Body of pancreas (tissue), 4 donors: Measurements from ENCODE around the gene CCDC160. TPM values are rescaled to one million over a fixed set of nuclear protein-coding genes. Genes with fewer than 3 reads are reported as not detected.
"Not testable (repeated sequence)": the region's sequence is repeated elsewhere in the genome, so short reads cannot be mapped to it uniquely, and the experiment has no call there.

ENCODE experiments used
- ATAC-seq: fragments of 150-250 bp; one replicate; pipeline ENCODE4 v1.9.1; 2016
- DNase-seq, 4 donors: peaks; one replicate each; pipeline ENCODE4 v3.0.0-alpha.2; 2019
- H3K27ac ChIP-seq, 4 donors: fragments of 200-600 bp; sonication (generic); 1 replicate in 3 of 4; 2 replicates in 1 of 4; pipeline versions ENCODE4 v1.5.1 to v1.6.1; 2016 to 2019; ENCODE audit warnings: mild to moderate bottlenecking in 1 of 4, mixed read lengths in 1 of 4, moderate library complexity in 1 of 4
- H3K27me3 ChIP-seq, 2 donors: fragments of 200-600 bp; sonication (generic); one replicate each; pipeline ENCODE4 v1.6.0; 2016; ENCODE audit warnings: mild to moderate bottlenecking in 1 of 2
- H3K36me3 ChIP-seq, 2 donors: fragments of 200-600 bp; sonication (generic); replicated peaks in 1 of 2; 2 replicates each; pipeline ENCODE4 v1.5.1; 2016; ENCODE audit warnings: low read depth in 2 of 2; ENCODE audit not compliant: insufficient read depth in 1 of 2
- H3K4me1 ChIP-seq: fragments of 200-600 bp; sonication (generic); one replicate; pipeline ENCODE4 v1.6.0; 2016
- H3K4me3 ChIP-seq, 2 donors: fragments of 200-600 bp; sonication (generic); 1 replicate in 1 of 2; 2 replicates in 1 of 2; pipeline ENCODE4 v1.5.1; 2016 to 2019
- H3K9me3 ChIP-seq, 3 donors: fragments of 200-600 bp; sonication (generic); 1 replicate in 2 of 3; 2 replicates in 1 of 3; pipeline ENCODE4 v1.5.1; 2016
- POLR2A ChIP-seq, 3 donors: fragments of 450-650 bp; IDR thresholded peaks; one replicate each; pipeline ENCODE4 v1.6.1; 2016; ENCODE audit warnings: antibody characterized with exemption in 3 of 3, mild to moderate bottlenecking in 2 of 3
- WGBS, 2 donors: methylation state at CpG; one replicate each; pipeline ENCODE4 v1.1.5; 2017; 5-methylcytosine and 5-hydroxymethylcytosine counted together
- intact Hi-C: fragments of 100-400 bp; cut with DNase I; formaldehyde crosslinking; loops from one replicate; pipeline ENCODE4 v1.15.1; 2023
- total RNA-seq, 2 donors: library from RNA; depleted of rRNA; stranded (reverse); fragments of >200 nt; gene quantifications; one replicate each; pipeline ENCODE4 v1.1.0, GENCODE V29; 2016
- TF ChIP-seq, protein P1 (sequence below), 7 experiments: fragments of 450-650 bp in 4 of 7; fragments of 200-600 bp in 3 of 7; sonication (generic) in 3 of 7; IDR thresholded peaks; one replicate each; pipeline ENCODE4 v1.5.1; 2016 to 2019; ENCODE audit warnings: antibody characterized with exemption in 7 of 7

The CCDC160 gene
- total RNA-seq, 2 donors from 2014 or later = not detected

DNA sequence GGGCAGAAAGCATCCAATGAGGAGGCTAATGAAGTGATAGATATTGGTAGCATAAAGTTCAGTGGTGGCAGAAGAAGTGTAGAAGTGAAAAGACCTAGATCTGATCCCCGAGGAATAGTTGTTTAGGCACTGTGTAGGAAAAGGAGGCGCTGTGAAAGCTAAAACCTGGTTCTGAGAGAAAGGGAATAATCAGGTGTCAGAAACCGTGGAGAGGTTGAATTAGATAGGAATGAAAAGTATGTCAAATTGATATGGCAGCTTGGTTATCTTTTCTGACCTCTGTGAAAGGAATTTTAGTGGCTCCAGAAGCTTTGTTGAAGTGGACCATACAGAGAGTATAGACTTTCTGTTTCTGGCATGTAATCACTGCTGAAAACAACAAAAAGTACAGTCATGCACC is 30.8 kb upstream of the CCDC160 start:
- Histone ChIP-seq H3K4me1 (no peaks in the 10 kb centered on the region), H3K27me3 (no peaks in the 10 kb centered on the region), H3K4me3 (no peak overlapping the region), H3K36me3 (no peaks in the 10 kb centered on the region), H3K27ac (no peak overlapping the region), H3K9me3 (no peaks in the 10 kb centered on the region)
- no peak for TF ChIP-seq POLR2A (IDR thresholded peaks at IDR 0.05)
- TF ChIP-seq, protein P1, sequence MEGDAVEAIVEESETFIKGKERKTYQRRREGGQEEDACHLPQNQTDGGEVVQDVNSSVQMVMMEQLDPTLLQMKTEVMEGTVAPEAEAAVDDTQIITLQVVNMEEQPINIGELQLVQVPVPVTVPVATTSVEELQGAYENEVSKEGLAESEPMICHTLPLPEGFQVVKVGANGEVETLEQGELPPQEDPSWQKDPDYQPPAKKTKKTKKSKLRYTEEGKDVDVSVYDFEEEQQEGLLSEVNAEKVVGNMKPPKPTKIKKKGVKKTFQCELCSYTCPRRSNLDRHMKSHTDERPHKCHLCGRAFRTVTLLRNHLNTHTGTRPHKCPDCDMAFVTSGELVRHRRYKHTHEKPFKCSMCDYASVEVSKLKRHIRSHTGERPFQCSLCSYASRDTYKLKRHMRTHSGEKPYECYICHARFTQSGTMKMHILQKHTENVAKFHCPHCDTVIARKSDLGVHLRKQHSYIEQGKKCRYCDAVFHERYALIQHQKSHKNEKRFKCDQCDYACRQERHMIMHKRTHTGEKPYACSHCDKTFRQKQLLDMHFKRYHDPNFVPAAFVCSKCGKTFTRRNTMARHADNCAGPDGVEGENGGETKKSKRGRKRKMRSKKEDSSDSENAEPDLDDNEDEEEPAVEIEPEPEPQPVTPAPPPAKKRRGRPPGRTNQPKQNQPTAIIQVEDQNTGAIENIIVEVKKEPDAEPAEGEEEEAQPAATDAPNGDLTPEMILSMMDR (IDR thresholded peaks at IDR 0.05) = no peak
- DNase-seq (no peak), ATAC-seq (no peak)
- WGBS, 2 donors = 50 to 58% methylated on average over 3 of the region's 3 CpGs
- intact Hi-C loops = no loop called here

DNA sequence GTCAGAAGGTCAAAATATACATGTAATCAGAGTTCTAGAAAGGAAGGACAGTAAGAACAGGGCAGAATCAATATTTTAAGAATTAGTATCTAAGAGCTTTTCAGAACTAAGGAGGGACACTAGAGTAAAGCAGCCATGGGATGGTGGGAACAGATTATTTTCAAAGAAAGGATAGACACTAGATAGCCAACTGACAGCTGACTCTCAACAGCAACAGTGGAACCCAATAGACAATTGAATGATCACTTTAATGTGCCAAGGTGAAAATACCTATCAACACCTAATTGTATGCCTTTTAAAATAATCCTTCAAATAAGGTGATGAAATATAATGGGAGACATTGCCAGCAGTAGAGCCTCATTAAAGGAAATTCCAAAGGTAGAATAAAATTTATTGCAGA is 26.5 kb upstream of the CCDC160 start:
- ATAC-seq = no peak

DNA sequence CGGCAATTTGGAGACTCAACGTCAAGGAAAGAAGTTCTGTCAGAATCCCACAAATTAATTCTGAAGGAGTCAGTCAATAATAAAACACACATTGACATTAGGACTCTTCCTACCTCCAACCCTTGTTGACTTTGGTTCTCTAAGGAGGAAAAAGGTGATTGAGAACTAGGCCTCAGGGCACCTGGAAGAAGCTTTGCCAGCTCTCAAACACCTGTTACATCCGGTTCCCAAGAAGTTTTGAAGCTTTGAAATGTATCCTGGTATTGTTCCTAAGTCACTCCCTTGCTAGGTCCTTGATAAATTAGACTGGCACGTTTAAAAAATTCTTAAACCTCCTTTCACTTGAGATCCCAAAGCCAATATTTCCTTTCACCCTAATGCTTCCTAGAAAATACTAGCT is 1.7 kb upstream of the CCDC160 start:
- Histone ChIP-seq H3K36me3 (no peaks in the 10 kb centered on the region), H3K4me3 (no peak overlapping the region), H3K27me3 (no peaks in the 10 kb centered on the region), H3K27ac (no peak overlapping the region), H3K4me1 (no peaks in the 10 kb centered on the region), H3K9me3 (no peaks in the 10 kb centered on the region)
- no peak for TF ChIP-seq POLR2A (IDR thresholded peaks at IDR 0.05)
- TF ChIP-seq, protein P1 (IDR thresholded peaks at IDR 0.05) = no peak
- no peak for DNase-seq
- no peak for ATAC-seq
- intact Hi-C loops = no loop called here
- 55 to 60% methylated on average over 4 of the region's 4 CpGs for WGBS, 2 donors

More for the DNA sequence above, 26.5 kb upstream of the CCDC160 start:
- H3K9me3 ChIP-seq = no peaks in the 10 kb centered on the region
- no peak overlapping the region for H3K27ac ChIP-seq
- TF ChIP-seq, protein P1 (IDR thresholded peaks at IDR 0.05) = no peak
- TF ChIP-seq POLR2A (IDR thresholded peaks at IDR 0.05) = no peak
- H3K4me1 ChIP-seq = no peaks in the 10 kb centered on the region
- H3K27me3 ChIP-seq = no peaks in the 10 kb centered on the region
- no peak for DNase-seq
- intact Hi-C loops = no loop called here
- no peak overlapping the region for H3K4me3 ChIP-seq
- H3K36me3 ChIP-seq = no peaks in the 10 kb centered on the region

DNA sequence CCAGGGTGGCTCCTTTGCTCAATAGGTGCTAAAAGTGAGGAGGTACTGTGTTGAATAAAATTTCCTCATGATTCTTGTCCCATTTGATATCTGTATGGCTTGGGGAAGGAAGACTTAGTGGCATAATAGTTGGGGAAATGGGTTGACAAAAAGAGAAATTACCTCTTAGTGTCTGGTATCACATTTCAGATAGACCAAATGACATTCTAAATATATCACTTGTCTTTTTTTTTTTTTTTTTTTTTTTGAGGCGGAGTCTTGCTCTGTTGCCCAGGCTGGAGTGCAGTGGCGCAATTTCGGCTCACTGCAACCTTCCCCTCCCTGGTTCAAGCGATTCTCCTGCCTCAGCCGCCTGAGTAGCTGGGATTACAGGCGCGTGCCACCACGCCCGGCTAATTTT is 1.2 kb downstream of the CCDC160 start:
- H3K4me1 ChIP-seq, DNase-seq, H3K9me3 ChIP-seq, intact Hi-C loops, H3K4me3 ChIP-seq, H3K36me3 ChIP-seq, H3K27me3 ChIP-seq, H3K27ac ChIP-seq, ATAC-seq: not testable (repeated sequence)
- WGBS, 2 donors = 93 to 98% methylated on average over 9 of the region's 9 CpGs

DNA sequence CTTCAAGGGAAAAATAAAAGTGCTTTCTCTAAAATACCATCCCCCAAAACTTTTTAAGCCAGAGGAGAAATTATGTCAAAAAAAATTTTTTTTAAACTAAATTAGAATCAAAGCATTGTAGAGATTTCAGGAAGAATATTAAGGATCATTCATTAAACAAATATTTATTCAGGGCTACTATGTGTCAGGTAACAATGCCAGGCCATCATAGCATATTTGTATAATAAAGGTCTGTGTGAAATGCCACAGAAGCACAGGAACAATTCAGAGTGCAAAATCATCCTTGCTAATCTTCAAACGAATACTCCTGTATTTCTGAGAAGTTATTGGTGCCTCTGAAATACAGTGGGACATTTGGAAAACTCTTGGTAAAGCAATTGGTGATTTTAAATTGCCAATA is 2.0 kb downstream of the CCDC160 start:
- Histone ChIP-seq H3K4me3 (no peak overlapping the region), H3K36me3 (no peaks in the 10 kb centered on the region), H3K9me3 (no peaks in the 10 kb centered on the region), H3K27me3 (no peaks in the 10 kb centered on the region), H3K27ac (no peak overlapping the region), H3K4me1 (no peaks in the 10 kb centered on the region)
- DNase-seq (no peak), ATAC-seq (no peak)
- intact Hi-C loops = no loop called here
- 20 to 25% methylated on average over 1 of the region's 1 CpG for WGBS, 2 donors
- TF ChIP-seq, protein P1 (IDR thresholded peaks at IDR 0.05) = no peak
- no peak for TF ChIP-seq POLR2A (IDR thresholded peaks at IDR 0.05)
